Measurements from ENCODE around the gene ARL4A.
A peak's percentile ranks its signal among the peaks of the same experiment; 100 is the strongest.

ARL4A gene

DNA sequence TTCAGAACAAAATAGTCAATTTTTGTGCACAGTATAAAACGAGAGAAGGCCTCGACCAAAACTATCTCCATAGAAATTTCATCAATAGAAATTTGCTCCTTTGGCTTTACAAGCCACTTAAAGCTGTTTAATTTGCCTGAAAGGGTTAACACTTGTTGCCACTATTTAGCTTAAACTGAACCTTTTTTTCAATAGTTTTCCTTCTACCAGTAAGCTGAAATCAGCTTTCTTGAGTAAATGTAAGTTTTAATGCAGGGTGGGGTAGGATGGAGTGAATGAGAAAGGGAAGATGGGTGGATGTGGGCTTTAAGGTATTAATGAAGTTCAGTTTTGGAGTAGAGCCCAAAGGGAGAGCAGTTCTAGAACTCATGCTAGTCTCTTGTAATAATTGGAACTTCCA is 39.5 kb downstream of the ARL4A start:
- no peak for DNase-seq (ENCODE audit: low read depth)

DNA sequence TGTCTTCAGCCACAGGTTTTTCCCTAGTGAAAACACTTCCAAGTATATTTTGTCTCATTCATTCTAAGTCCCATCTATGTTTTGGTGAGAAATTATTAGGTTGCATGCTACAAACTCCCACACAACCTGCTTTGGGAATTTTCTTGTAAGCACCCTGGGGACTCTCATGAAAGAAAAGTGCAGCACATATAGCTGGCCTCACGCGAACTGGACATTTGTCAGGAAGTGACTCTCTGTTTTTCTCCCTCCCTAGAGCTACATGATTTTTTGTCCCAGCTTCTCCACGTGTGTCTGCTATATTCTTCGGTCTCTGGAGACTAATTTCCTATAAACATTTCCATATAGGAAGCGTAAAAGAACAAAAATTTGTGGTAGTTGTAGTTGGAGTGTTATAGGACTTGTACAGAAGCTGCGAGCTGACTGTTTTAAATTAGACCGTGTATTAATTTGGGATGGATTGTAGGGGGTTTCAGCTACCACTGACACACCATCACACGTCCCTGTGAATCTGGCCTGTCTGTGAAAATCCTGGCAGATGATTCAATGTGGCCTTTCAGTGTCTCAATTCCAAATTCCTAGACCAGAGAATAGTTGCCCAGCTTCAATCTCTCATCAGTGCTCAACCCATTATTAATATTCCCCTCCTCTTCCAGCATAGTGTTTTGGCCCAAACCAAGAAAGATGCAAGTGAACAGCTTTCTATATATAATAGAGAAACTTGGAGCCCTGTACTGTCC is 40.2 kb downstream of the ARL4A start:
- no peak for DNase-seq (ENCODE audit: low read depth)

DNA sequence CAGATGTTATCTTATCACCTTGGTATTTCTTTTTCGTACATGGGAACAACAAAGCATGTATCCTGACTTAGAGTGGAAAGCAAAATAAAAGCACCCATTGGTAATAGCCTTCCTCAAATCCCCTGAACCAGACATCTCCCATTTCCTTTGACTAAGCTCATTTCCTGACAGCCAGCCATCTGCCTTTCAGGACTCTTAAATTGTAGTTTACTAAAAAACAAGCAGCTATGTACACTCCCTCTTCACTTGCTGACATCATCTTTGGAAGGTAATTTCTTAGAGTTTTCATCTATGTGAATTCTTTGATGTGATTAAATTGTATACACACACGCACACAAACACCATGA is 40.7 kb downstream of the ARL4A start:
- no peak for DNase-seq (ENCODE audit: low read depth)

DNA sequence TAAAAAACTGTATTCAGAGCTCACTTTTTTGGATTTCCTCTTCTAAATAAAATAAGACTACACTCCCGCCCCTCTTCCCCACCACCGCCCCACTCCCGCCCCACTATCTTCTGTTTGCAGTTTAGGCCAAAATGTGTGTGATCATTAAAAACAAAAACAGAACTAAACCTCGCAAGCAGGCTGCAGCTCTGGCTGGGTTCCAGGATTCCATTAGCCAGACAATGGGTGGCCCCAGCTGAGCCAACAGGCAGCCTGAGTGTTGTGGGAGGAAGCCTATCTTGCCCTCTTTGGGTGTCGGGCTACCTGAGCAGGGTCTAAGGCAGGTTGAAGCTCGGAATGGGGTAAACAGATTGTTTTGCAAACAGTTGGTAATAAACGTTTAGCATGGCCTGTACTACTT is 41.7 kb downstream of the ARL4A start:
- DNase-seq (ENCODE audit: low read depth) = peak; percentile 10

DNA sequence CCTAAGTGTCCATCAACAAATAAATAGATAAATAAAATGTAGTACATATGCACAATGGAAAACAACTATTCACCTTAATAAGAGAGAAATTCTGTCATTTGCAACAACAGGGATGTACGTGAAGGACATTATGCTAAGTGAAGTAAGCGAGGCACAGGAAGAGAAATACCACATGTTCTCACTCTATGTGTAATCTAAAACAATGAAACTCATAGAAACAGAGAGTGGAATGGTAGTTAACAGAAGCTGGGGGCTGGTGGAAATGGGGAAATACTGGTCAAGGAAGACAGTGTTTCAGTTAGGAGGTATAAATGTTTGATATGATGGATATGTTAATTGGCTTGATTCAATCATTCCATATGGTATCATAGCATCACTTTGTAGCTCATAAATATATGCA is 43.1 kb downstream of the ARL4A start:
- DNase-seq (ENCODE audit: low read depth) = no peak

DNA sequence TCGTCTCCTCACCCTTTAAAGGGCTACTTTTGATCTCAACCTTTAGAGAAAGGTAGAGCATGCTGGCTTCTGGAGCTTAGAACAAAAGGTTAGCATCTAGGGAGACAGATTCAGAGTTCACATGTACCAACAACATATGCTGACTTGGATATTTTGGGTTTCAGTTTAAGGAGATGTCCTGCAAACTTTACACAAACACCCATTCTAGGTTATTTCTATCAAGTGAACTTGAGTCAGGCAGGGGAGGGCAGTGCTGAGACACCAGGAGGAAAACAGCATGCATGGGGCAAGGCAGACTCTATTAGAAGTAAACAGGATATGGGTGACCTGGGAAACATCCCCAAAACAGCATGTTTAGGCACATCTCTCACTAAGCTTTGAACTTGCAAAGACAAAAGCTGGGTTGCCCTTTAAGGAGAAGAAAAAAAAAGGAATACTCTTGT is 43.8 kb downstream of the ARL4A start:
- peak; percentile 50 for DNase-seq (ENCODE audit: low read depth)

DNA sequence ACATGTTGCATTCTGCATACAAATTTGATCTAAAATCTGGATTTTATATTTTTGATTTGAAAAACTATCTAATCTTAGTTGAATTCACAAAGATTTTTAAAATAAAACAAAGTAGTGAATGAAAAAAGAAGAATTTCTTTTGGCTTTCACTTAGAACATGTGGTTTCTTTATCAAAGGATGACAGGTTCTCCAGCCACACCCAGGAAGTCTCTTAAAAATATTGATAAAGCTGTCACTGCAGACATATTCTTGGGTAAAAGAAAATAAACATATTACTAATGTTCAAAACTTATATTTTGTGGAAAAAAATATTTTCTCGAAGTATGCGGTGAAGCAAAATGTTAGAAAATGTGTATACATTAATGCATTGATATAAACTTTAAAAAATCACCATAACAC is 44.3 kb downstream of the ARL4A start:
- no peak for DNase-seq (ENCODE audit: low read depth)

DNA sequence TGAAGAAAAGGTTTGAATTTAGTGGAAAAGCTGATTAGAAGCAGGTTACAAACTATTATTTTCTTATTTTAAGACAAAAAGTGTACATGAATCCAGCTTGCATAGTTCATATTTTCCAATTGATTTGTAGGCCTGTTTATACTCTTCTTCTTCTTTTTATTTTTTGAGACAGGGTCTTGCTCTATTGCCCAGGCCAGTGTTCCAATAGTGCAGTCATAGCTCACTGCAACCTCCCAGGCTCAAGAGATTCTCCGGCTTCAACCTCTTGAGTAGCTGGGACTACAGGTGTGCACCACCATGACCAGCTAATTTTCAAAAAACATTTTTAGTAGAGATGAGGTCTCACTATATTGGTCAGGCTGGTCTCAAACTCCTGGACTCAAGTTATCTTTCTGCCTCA is 45.0 kb downstream of the ARL4A start:
- no peak for DNase-seq (ENCODE audit: low read depth)

DNA sequence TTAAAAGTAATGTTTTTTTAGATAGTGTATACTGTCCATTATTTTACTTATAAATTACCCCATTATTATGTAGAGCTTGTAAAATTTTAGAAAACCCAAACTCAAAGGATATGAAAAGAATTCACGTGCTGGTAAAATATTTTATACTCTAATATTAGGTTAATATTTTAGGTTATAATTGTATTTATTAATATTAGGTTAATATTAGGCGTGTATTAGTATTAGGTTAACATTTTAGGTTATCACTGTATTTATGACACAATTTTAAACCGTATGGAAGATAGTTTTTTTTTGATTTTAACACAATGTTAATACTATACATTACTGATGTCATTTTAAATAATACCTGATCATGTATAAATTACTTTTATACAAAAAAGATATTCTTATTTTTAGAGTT is 48.5 kb downstream of the ARL4A start:
- DNase-seq (ENCODE audit: low read depth) = no peak

DNA sequence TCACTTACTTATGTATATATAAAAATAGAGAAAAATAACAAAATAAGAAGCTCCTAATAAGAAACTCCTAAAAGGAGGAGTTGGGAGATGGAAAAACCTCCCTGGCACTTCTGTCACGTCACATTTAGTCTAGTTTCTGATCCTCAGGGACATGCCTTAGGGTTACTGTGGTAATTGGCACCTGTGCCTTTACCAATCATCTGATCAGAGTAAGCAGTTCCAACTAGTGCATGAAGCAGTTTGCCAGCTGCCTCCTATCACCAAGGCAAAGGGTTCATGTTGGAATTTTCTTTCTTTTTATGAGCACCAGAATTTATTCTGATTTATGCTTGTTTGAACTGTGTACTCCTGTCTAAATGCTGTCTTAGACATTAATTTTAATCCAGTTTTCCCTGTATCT is 49.9 kb downstream of the ARL4A start:
- no peak for DNase-seq (ENCODE audit: low read depth)

DNA sequence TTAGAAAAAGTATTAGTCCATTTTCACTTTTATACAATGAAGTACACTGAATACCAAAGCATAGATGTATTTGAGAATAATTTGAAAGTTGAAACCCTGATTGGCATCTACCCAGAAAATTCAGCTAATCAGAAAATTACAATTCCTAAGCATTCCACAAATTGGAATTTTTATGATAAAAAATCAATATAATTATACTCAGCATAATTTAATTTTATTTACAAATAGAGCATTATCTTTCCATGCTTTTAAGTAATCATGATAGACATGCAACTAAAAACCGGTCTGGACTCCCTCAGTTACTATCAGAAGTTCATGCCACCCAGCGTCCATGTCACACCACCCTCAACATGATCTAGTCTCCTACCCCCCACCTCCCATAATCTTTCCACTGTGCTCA is 50.4 kb downstream of the ARL4A start:
- DNase-seq (ENCODE audit: low read depth) = no peak

DNA sequence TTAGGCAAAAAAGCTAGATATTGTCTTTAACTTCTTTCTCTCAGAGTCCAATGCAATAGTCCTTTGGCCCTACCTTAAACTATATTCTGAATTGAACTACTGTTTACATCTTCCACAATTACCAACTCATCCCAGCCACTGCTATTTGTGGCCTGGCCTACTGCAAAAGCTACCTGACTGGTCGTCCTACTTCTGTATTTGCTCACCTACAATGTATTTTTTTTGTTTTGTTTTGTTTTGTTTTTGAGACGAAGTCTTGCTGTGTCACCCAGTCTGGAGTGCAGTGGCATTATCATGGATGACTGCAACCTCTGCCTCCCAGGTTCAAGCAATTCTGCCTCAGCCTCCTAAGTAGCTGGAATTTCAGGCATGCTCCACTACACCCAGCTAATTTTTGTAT is 51.2 kb downstream of the ARL4A start:
- DNase-seq (ENCODE audit: low read depth) = no peak

All from ELR (cell line).